ENCODE data around the gene DOK5. TPM values are rescaled to one million over a fixed set of nuclear protein-coding genes. Genes with fewer than 3 reads are reported as not detected.

DOK5 gene
- total RNA-seq, 1 donor from 2014 or later, result 26.3 TPM

GRCh38 chr20:54502179-54502578, 26.8 kb downstream of the DOK5 start:
- intact Hi-C loops (cut with DNase I), result no loop called here
- no peak for DNase-seq (ENCODE audit: low spot score)

- DNase-seq (ENCODE audit: low spot score), result no peak
- intact Hi-C loops (cut with DNase I), result no loop called here
These were observed 31.2 kb downstream of the DOK5 start for GRCh38 chr20:54506643-54507042.

GRCh38 chr20:54510541-54511129, 35.2 kb downstream of the DOK5 start:
- intact Hi-C loops (cut with DNase I), result no loop called here
- no peak for DNase-seq (ENCODE audit: low spot score)

GRCh38 chr20:54512694-54513093, 37.3 kb downstream of the DOK5 start:
- intact Hi-C loops (cut with DNase I), result no loop called here
- no peak for DNase-seq (ENCODE audit: low spot score)

GRCh38 chr20:54514028-54514607, 38.7 kb downstream of the DOK5 start:
- intact Hi-C loops (cut with DNase I), result no loop called here

GRCh38 chr20:54515793-54516628, 40.6 kb downstream of the DOK5 start:
- intact Hi-C loops (cut with DNase I), result no loop called here
- DNase-seq (ENCODE audit: low spot score), result no peak

More at GRCh38 chr20:54514028-54514607, 38.7 kb downstream of the DOK5 start:
- no peak for DNase-seq (ENCODE audit: low spot score)

GRCh38 chr20:54517241-54517975, 42.0 kb downstream of the DOK5 start:
- intact Hi-C loops (cut with DNase I), result no loop called here
- no peak for DNase-seq (ENCODE audit: low spot score)

GRCh38 chr20:54524849-54525248, 49.5 kb downstream of the DOK5 start:
- no peak for DNase-seq (ENCODE audit: low spot score)
- intact Hi-C loops (cut with DNase I), result loop anchor here (5.0 kb wide), 1 partner anchor 48 kb away; the partner anchor contains the start of gene DOK5

- no peak for DNase-seq (ENCODE audit: low spot score)
- intact Hi-C loops (cut with DNase I), result loop anchor here (5.0 kb wide), 1 partner anchor 49 kb away; the partner anchor contains the start of gene DOK5
These were observed 50.7 kb downstream of the DOK5 start for GRCh38 chr20:54525916-54526590.

GRCh38 chr20:54526801-54527200, 51.4 kb downstream of the DOK5 start:
- DNase-seq (ENCODE audit: low spot score), result no peak
- intact Hi-C loops (cut with DNase I), result loop anchor here (5.0 kb wide), 1 partner anchor 50 kb away; the partner anchor contains the start of gene DOK5

GRCh38 chr20:54532573-54532972, 57.2 kb downstream of the DOK5 start:
- DNase-seq (ENCODE audit: low spot score), result no peak
- intact Hi-C loops (cut with DNase I), result no loop called here

- intact Hi-C loops (cut with DNase I), result no loop called here
- no peak for DNase-seq (ENCODE audit: low spot score)
These were observed 58.7 kb downstream of the DOK5 start for GRCh38 chr20:54534101-54534500.

GRCh38 chr20:54535033-54535432, 59.6 kb downstream of the DOK5 start:
- intact Hi-C loops (cut with DNase I), result no loop called here
- DNase-seq (ENCODE audit: low spot score), result no peak

GRCh38 chr20:54535746-54536145, 60.4 kb downstream of the DOK5 start:
- intact Hi-C loops (cut with DNase I), result no loop called here
- DNase-seq (ENCODE audit: low spot score), result no peak

GRCh38 chr20:54539521-54540046, 64.2 kb downstream of the DOK5 start:
- DNase-seq (ENCODE audit: low spot score), result no peak
- intact Hi-C loops (cut with DNase I), result no loop called here

- no peak for DNase-seq (ENCODE audit: low spot score)
These were observed 68.0 kb downstream of the DOK5 start for GRCh38 chr20:54543369-54543768.

GRCh38 chr20:54545676-54546358, 70.4 kb downstream of the DOK5 start:
- intact Hi-C loops (cut with DNase I), result no loop called here
- DNase-seq (ENCODE audit: low spot score), result no peak

More at GRCh38 chr20:54543369-54543768, 68.0 kb downstream of the DOK5 start:
- intact Hi-C loops (cut with DNase I), result no loop called here

- intact Hi-C loops (cut with DNase I), result no loop called here
- no peak for DNase-seq (ENCODE audit: low spot score)
These were observed 73.5 kb downstream of the DOK5 start for GRCh38 chr20:54548849-54549248.
